IMR-90 (cell line): ENCODE results near the gene BMP7. TPM values are rescaled to one million over a fixed set of nuclear protein-coding genes. Genes with fewer than 3 reads are reported as not detected.

Source experiments
- ATAC-seq: fragments of 200-7000 bp; cut with Tn5 transposase; 2 replicates; pipeline ENCODE4 v1.9.1; 2020; ENCODE audit warnings: low read depth, mild to moderate bottlenecking, moderate library complexity
- BruUV-seq: library from RNA; stranded (reverse); fragments of 400-500 nt; replicated peaks from 2 replicates; lab custom pipeline; 2021; lab: Mats Ljungman, UMichigan
- CTCF ChIA-PET: fragments of 300-600 bp; formaldehyde crosslinking; extraction: SDS; loops from one replicate; lab custom pipeline; 2021; ENCODE audit warnings: antibody characterized with exemption; lab: Yijun Ruan, JAX
- POLR2A ChIA-PET: fragments of 300-600 bp; sonication (Branson Sonifier 250); formaldehyde crosslinking; loops from one replicate; lab custom pipeline; 2022; ENCODE audit warnings: antibody characterized with exemption; ENCODE audit not compliant: unreplicated experiment; lab: Charles Lee
- DNase-seq: peaks from one replicate; pipeline ENCODE4 v3.0.0; 2013
- H2AFZ ChIP-seq: replicated peaks from 2 replicates; pipeline ENCODE3; 2013; ENCODE audit warnings: low read length, mild to moderate bottlenecking; ENCODE audit not compliant: poor library complexity
- H2AK5ac ChIP-seq: 2 replicates; pipeline ENCODE4 v1.6.1; 2013; ENCODE audit warnings: low read depth, low read length, inconsistent platforms
- H2AK9ac ChIP-seq: replicated peaks from 2 replicates; pipeline ENCODE3; 2013; ENCODE audit warnings: mild to moderate bottlenecking, low read depth, low read length, moderate library complexity; ENCODE audit not compliant: poor library complexity
- H2BK120ac ChIP-seq: 2 replicates; pipeline ENCODE4 v1.6.1; 2013; ENCODE audit warnings: low read depth, low read length, inconsistent platforms
- H2BK15ac ChIP-seq: 3 replicates; pipeline ENCODE4 v1.6.1; 2013; ENCODE audit warnings: low read depth, low read length, inconsistent platforms
- H2BK20ac ChIP-seq: 2 replicates; pipeline ENCODE4 v1.6.1; 2013; ENCODE audit warnings: low read depth, mild to moderate bottlenecking, inconsistent platforms, low read length, moderate library complexity
- H2BK5ac ChIP-seq: 2 replicates; pipeline ENCODE4 v1.6.1; 2013; ENCODE audit warnings: mild to moderate bottlenecking, low read depth, low read length, inconsistent platforms; ENCODE audit not compliant: poor library complexity, severe bottlenecking
- H3K14ac ChIP-seq: replicated peaks from 2 replicates; pipeline ENCODE4 v1.6.1; 2013; ENCODE audit warnings: low read depth, low read length, inconsistent platforms
- H3K18ac ChIP-seq: 2 replicates; pipeline ENCODE4 v1.6.1; 2013; ENCODE audit warnings: low read depth, low read length, control low read depth
- H3K23ac ChIP-seq: 2 replicates; pipeline ENCODE4 v1.6.1; 2013; ENCODE audit warnings: low read depth, low read length, inconsistent platforms
- H3K27ac ChIP-seq: 2 replicates; pipeline ENCODE4 v1.5.1; 2013; ENCODE audit warnings: mild to moderate bottlenecking, control low read depth, low read length; ENCODE audit not compliant: insufficient read depth
- H3K27me3 ChIP-seq: 2 replicates; pipeline ENCODE4 v1.6.1; 2013; ENCODE audit warnings: low read length; ENCODE audit not compliant: control insufficient read depth, insufficient read depth
- H3K36me3 ChIP-seq: 2 replicates; pipeline ENCODE4 v1.6.1; 2013; ENCODE audit warnings: low read length, mixed read lengths; ENCODE audit not compliant: control insufficient read depth, insufficient read depth
- H3K4ac ChIP-seq: 2 replicates; pipeline ENCODE4 v1.6.1; 2013; ENCODE audit warnings: low read depth, low read length, inconsistent platforms
- H3K4me1 ChIP-seq: 2 replicates; pipeline ENCODE4 v1.6.1; 2013; ENCODE audit warnings: low read length, mixed read lengths; ENCODE audit not compliant: control insufficient read depth, insufficient read depth
- H3K4me2 ChIP-seq: 2 replicates; pipeline ENCODE4 v1.6.1; 2013; ENCODE audit warnings: low read depth, mild to moderate bottlenecking, control low read depth, low read length, moderate library complexity
- H3K4me3 ChIP-seq: 2 replicates; pipeline ENCODE4 v1.5.1; 2013; ENCODE audit warnings: low read depth, mild to moderate bottlenecking, control low read depth, low read length, moderate library complexity; ENCODE audit not compliant: insufficient read depth
- H3K56ac ChIP-seq: 2 replicates; pipeline ENCODE4 v1.6.1; 2013; ENCODE audit warnings: low read length, inconsistent platforms; ENCODE audit not compliant: insufficient read depth; ENCODE audit errors: extremely low read depth
- H3K79me1 ChIP-seq, 2 experiments: 2 replicates each; pipeline ENCODE4 v1.6.1; 2013; ENCODE audit warnings: low read length in 2 of 2, inconsistent platforms in 1 of 2, low read depth in 1 of 2
- H3K9ac ChIP-seq: 2 replicates; pipeline ENCODE4 v1.6.1; 2013; ENCODE audit warnings: low read depth, low read length, control low read depth
- H3K9me1 ChIP-seq: 2 replicates; pipeline ENCODE4 v1.6.1; 2013; ENCODE audit warnings: low read length, inconsistent platforms; ENCODE audit not compliant: insufficient read depth
- H3K9me3 ChIP-seq: 2 replicates; pipeline ENCODE4 v1.6.1; 2013; ENCODE audit warnings: low read length; ENCODE audit not compliant: control insufficient read depth, insufficient read depth
- H4K20me1 ChIP-seq: 2 replicates; pipeline ENCODE4 v1.6.1; 2013; ENCODE audit warnings: low read length, inconsistent platforms; ENCODE audit not compliant: insufficient read depth
- H4K5ac ChIP-seq: 2 replicates; pipeline ENCODE4 v1.6.1; 2013; ENCODE audit warnings: mild to moderate bottlenecking, low read depth, low read length, control low read depth
- H4K8ac ChIP-seq, 2 experiments: 2 replicates each; pipeline ENCODE4 v1.6.1; 2013; ENCODE audit warnings: low read depth in 2 of 2, low read length in 2 of 2, control low read depth in 1 of 2, inconsistent platforms in 1 of 2
- H4K91ac ChIP-seq: 2 replicates; pipeline ENCODE4 v1.6.1; 2013; ENCODE audit warnings: low read depth, low read length, inconsistent platforms; ENCODE audit not compliant: insufficient read depth
- BHLHE40 ChIP-seq: fragments of 150-350 bp; IDR thresholded peaks from 2 replicates; pipeline ENCODE4 v1.6.1; 2016; ENCODE audit warnings: mild to moderate bottlenecking, low read depth, low read length
- CEBPB ChIP-seq: IDR thresholded peaks from 2 replicates; pipeline ENCODE4 v1.6.1; 2012; ENCODE audit warnings: low read depth, low read length, improper control_type of control experiment
- CHD1 ChIP-seq: IDR thresholded peaks from 2 replicates; pipeline ENCODE4 v1.6.1; 2012; ENCODE audit warnings: low read depth, low read length, improper control_type of control experiment
- FOS ChIP-seq: fragments of 150-350 bp; IDR thresholded peaks from 2 replicates; pipeline ENCODE4 v1.6.1; 2016; ENCODE audit warnings: low read depth, low read length
- MAFK ChIP-seq: IDR thresholded peaks from 2 replicates; pipeline ENCODE4 v1.6.1; 2012; ENCODE audit warnings: low read depth, low read length, improper control_type of control experiment
- MAZ ChIP-seq: IDR thresholded peaks from 2 replicates; pipeline ENCODE4 v1.6.1; 2012; ENCODE audit warnings: low read depth, mild to moderate bottlenecking, low read length, improper control_type of control experiment, moderate library complexity, borderline replicate concordance
- MXI1 ChIP-seq: IDR thresholded peaks from 2 replicates; pipeline ENCODE4 v1.6.1; 2012; ENCODE audit warnings: low read depth, mild to moderate bottlenecking, low read length, moderate library complexity, borderline replicate concordance
- NFE2L2 ChIP-seq: fragments of 150-350 bp; IDR thresholded peaks from 2 replicates; pipeline ENCODE4 v1.6.1; 2016; ENCODE audit warnings: low read depth, mild to moderate bottlenecking, low read length
- POLR2A ChIP-seq: IDR thresholded peaks from 2 replicates; pipeline ENCODE4 v1.6.1; 2012; ENCODE audit warnings: mild to moderate bottlenecking, low read depth, low read length
- RAD21 ChIP-seq: IDR thresholded peaks from 2 replicates; pipeline ENCODE4 v1.6.1; 2012; ENCODE audit warnings: low read length, improper control_type of control experiment
- RCOR1 ChIP-seq: IDR thresholded peaks from 2 replicates; pipeline ENCODE4 v1.6.1; 2012; ENCODE audit warnings: mild to moderate bottlenecking, low read length, improper control_type of control experiment; ENCODE audit not compliant: insufficient replicate concordance
- SMC3 ChIP-seq: fragments of 150-350 bp; IDR thresholded peaks from 2 replicates; pipeline ENCODE4 v1.6.1; 2016; ENCODE audit warnings: low read depth, mild to moderate bottlenecking, antibody characterized with exemption, low read length, moderate library complexity
- USF2 ChIP-seq: fragments of 150-350 bp; IDR thresholded peaks from 2 replicates; pipeline ENCODE4 v1.6.1; 2017; ENCODE audit warnings: mild to moderate bottlenecking, antibody characterized with exemption, low read length, low read depth
- WGBS, 2 experiments: methylation state at CpG; one replicate each; pipeline versions ENCODE4 v1.1.5 to v1.1.7; 2013; ENCODE audit warnings: missing lambda C conversion rate in 2 of 2; ENCODE audit not compliant: insufficient read length in 1 of 2; ENCODE audit errors: extremely low coverage in 2 of 2; 5-methylcytosine and 5-hydroxymethylcytosine counted together
- dilution Hi-C: fragments of 300-500 bp; cut with HindIII; formaldehyde crosslinking; loops from one replicate; pipeline ENCODE4 v1.14.3; 2018; ENCODE audit warnings: low sequenced_read_pairs; ENCODE audit not compliant: unreplicated experiment
- in situ Hi-C: fragments of 300-500 bp; cut with MboI; formaldehyde crosslinking; loops from 3 replicates; pipeline ENCODE4 v1.14.3; 2019; ENCODE audit warnings: low sequenced_read_pairs, inconsistent platforms, mixed read lengths
- intact Hi-C: fragments of 100-400 bp; cut with micrococcal nuclease; formaldehyde crosslinking; loops from 2 replicates; pipeline ENCODE4 v1.10.0; 2022
- polyA plus RNA-seq, 3 experiments: library from polyadenylated mRNA; depleted of rRNA; stranded (reverse); fragments of >200 nt; gene quantifications; 2 replicates each; pipeline ENCODE4 v1.2.3, GENCODE V29; 2012; ENCODE audit warnings: low replicate concordance in 1 of 3
- total RNA-seq: library from RNA; depleted of rRNA; stranded (reverse); fragments of >200 nt; gene quantifications from 2 replicates; pipeline ENCODE4 v1.2.3, GENCODE V29; 2012
- TF ChIP-seq, protein P1 (sequence below): fragments of 150-350 bp; IDR thresholded peaks from 2 replicates; pipeline ENCODE4 v1.6.1; 2016; ENCODE audit warnings: low read depth, mild to moderate bottlenecking, low read length, moderate library complexity, borderline replicate concordance
- TF ChIP-seq, protein P2 (sequence below): conservative IDR thresholded peaks from 2 replicates; pipeline ENCODE4 v1.5.1; 2012; ENCODE audit warnings: mild to moderate bottlenecking, low read depth, low read length, improper control_type of control experiment

The BMP7 gene
- total and polyA plus RNA-seq, 2 of the 4 experiments (the other 2 are of a cell fraction): not detected

- no peaks in the 10 kb centered on the region; the same call in none of the 2 replicates for H3K9me3 ChIP-seq
- H3K23ac ChIP-seq: no peak overlapping the region
- no peak overlapping the region for H3K18ac ChIP-seq
- no peaks in the 10 kb centered on the region for H3K27me3 ChIP-seq
- intact Hi-C loops: no loop called here
- H4K20me1 ChIP-seq: no peaks in the 10 kb centered on the region
- H3K4me1 ChIP-seq: no peaks in the 10 kb centered on the region
- no peak for ATAC-seq
- H2AK5ac ChIP-seq: no peak overlapping the region
- 67% methylated on average over 1 of the region's 8 CpGs; no CpG with 5 or more reads in 1 of the 2 experiments for WGBS, 2 experiments
- DNase-seq: no peak
- H2AFZ ChIP-seq: no peak overlapping the region
- H3K9ac ChIP-seq: no peak overlapping the region
- no peak overlapping the region for H3K4me2 ChIP-seq
- no peak overlapping the region for H3K14ac ChIP-seq
- H2AK9ac ChIP-seq: no peak overlapping the region
- no peak overlapping the region for H4K8ac ChIP-seq
- ChIA-PET CTCF (no interaction called here), POLR2A (no interaction called here)
- TF ChIP-seq POLR2A (no peak), RCOR1 (no peak), MXI1 (no peak), CEBPB (no peak), MAZ (no peak), FOS (no peak), BHLHE40 (no peak), CHD1 (no peak), NFE2L2 (no peak), MAFK (no peak), USF2 (no peak), RAD21 (no peak), SMC3 (no peak)
- TF ChIP-seq, protein P1, sequence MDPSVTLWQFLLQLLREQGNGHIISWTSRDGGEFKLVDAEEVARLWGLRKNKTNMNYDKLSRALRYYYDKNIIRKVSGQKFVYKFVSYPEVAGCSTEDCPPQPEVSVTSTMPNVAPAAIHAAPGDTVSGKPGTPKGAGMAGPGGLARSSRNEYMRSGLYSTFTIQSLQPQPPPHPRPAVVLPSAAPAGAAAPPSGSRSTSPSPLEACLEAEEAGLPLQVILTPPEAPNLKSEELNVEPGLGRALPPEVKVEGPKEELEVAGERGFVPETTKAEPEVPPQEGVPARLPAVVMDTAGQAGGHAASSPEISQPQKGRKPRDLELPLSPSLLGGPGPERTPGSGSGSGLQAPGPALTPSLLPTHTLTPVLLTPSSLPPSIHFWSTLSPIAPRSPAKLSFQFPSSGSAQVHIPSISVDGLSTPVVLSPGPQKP: no peak
- TF ChIP-seq, protein P2, sequence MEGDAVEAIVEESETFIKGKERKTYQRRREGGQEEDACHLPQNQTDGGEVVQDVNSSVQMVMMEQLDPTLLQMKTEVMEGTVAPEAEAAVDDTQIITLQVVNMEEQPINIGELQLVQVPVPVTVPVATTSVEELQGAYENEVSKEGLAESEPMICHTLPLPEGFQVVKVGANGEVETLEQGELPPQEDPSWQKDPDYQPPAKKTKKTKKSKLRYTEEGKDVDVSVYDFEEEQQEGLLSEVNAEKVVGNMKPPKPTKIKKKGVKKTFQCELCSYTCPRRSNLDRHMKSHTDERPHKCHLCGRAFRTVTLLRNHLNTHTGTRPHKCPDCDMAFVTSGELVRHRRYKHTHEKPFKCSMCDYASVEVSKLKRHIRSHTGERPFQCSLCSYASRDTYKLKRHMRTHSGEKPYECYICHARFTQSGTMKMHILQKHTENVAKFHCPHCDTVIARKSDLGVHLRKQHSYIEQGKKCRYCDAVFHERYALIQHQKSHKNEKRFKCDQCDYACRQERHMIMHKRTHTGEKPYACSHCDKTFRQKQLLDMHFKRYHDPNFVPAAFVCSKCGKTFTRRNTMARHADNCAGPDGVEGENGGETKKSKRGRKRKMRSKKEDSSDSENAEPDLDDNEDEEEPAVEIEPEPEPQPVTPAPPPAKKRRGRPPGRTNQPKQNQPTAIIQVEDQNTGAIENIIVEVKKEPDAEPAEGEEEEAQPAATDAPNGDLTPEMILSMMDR: no peak
- H2BK120ac ChIP-seq: no peak overlapping the region
- H3K36me3 ChIP-seq: no peaks in the 10 kb centered on the region
- in situ Hi-C loops: no loop called here
- H3K79me1 ChIP-seq: no peaks in the 10 kb centered on the region
- dilution Hi-C loops: no loop called here
- no peaks in the 10 kb centered on the region for H3K9me1 ChIP-seq
- BruUV-seq: no TSS peak
- H3K56ac ChIP-seq: no peak overlapping the region
- H3K27ac ChIP-seq: no peak overlapping the region
- no peak overlapping the region for H4K91ac ChIP-seq
- H2BK15ac ChIP-seq: no peak overlapping the region
- H3K4me3 ChIP-seq: no peak overlapping the region
- no peak overlapping the region for H2BK20ac ChIP-seq
- no peak overlapping the region for H2BK5ac ChIP-seq
- H3K4ac ChIP-seq: no peak overlapping the region
- no peak overlapping the region for H4K5ac ChIP-seq
Measured at GRCh38 chr20:57230247-57230646, 36.2 kb downstream of the BMP7 start.
